Kidney (tissue), 14 donors: ENCODE data around the gene DCBLD2. TPM values are rescaled to one million over a fixed set of nuclear protein-coding genes. Genes with fewer than 3 reads are reported as not detected.

Experiments used
- DNase-seq, 5 donors: peaks; one replicate each; pipeline ENCODE4 v3.0.0-alpha.2; 2013 to 2020
- FAIRE-seq: peaks from 2 replicates; lab custom pipeline; 2012; peaks lifted over from hg19 to GRCh38; lab: Jason Lieb, UNC
- H3K27ac ChIP-seq, 2 donors: one replicate each; pipeline ENCODE4 v1.7.0; 2013; ENCODE audit warnings: low read depth in 2 of 2, low read length in 2 of 2, inconsistent platforms in 1 of 2
- H3K27me3 ChIP-seq: one replicate; pipeline ENCODE4 v1.7.1; 2013; ENCODE audit warnings: low read length, inconsistent platforms; ENCODE audit not compliant: control insufficient read depth, insufficient read depth
- H3K36me3 ChIP-seq, 3 donors: one replicate each; pipeline versions ENCODE4 v1.7.0 to v1.7.1; 2013; ENCODE audit warnings: low read length in 3 of 3, control low read depth in 1 of 3, inconsistent platforms in 1 of 3; ENCODE audit not compliant: insufficient read depth in 3 of 3, control insufficient read depth in 2 of 3
- H3K4me1 ChIP-seq, 3 donors: one replicate each; pipeline versions ENCODE4 v1.7.0 to v1.7.1; 2013; ENCODE audit warnings: low read length in 3 of 3, inconsistent platforms in 1 of 3, low read depth in 1 of 3; ENCODE audit not compliant: control insufficient read depth in 2 of 3, insufficient read depth in 2 of 3
- H3K4me3 ChIP-seq, 3 donors: one replicate each; pipeline versions ENCODE4 v1.7.0 to v1.8.1; 2013; ENCODE audit warnings: low read length in 3 of 3, control low read depth in 1 of 3, inconsistent platforms in 1 of 3
- H3K9ac ChIP-seq, 3 donors: one replicate each; pipeline versions ENCODE4 v1.7.0 to v1.7.1; 2013; ENCODE audit warnings: low read length in 3 of 3, control low read depth in 1 of 3, inconsistent platforms in 1 of 3
- H3K9me3 ChIP-seq, 3 donors: one replicate each; pipeline versions ENCODE4 v1.7.0 to v1.7.1; 2013; ENCODE audit warnings: low read length in 3 of 3, control low read depth in 1 of 3, inconsistent platforms in 1 of 3; ENCODE audit not compliant: control insufficient read depth in 2 of 3, insufficient read depth in 1 of 3
- intact Hi-C: fragments of 100-400 bp; cut with DNase I; formaldehyde crosslinking; loops from one replicate; pipeline ENCODE4 v1.11.1; 2022
- polyA plus RNA-seq: library from polyadenylated mRNA; stranded (reverse); fragments of 350-450 nt; fragmentation: Illumina TruSeq; extraction: RNeasy Lipid Tissue Mini Kit (QIAGEN cat#74804); gene quantifications from one replicate; pipeline ENCODE4 v1.2.3, GENCODE V29; 2014; ENCODE audit warnings: low read depth, low replicate concordance; ENCODE audit not compliant: insufficient read depth
- total RNA-seq: library from RNA; stranded (reverse); fragmentation: NEBNext Ultra II Directional; extraction: Animal tissue kit (Norgen Biotek cat#: 25700); gene quantifications from one replicate; pipeline ENCODE4 v1.2.1, GENCODE V29; 2021
- TF ChIP-seq, protein P1 (sequence below): IDR thresholded peaks from 3 replicates; pipeline ENCODE4 v1.5.1; 2012; ENCODE audit warnings: mild to moderate bottlenecking, moderate library complexity, borderline replicate concordance; ENCODE audit not compliant: insufficient read depth; ENCODE audit errors: extremely low read depth
- donor health status: control.
- donor health status: control.
- donor health status: control.
- donor health status: control.
- donor health status: control.
- donor health status: DM: yes; HTN: yes; CAD: no.
- donor health status: Normal renal cell carcinoma (clear cell type).

Gene DCBLD2
- total and polyA plus RNA-seq, 2 donors from 2014 or later: 8.0 to 39.3 TPM

DNA sequence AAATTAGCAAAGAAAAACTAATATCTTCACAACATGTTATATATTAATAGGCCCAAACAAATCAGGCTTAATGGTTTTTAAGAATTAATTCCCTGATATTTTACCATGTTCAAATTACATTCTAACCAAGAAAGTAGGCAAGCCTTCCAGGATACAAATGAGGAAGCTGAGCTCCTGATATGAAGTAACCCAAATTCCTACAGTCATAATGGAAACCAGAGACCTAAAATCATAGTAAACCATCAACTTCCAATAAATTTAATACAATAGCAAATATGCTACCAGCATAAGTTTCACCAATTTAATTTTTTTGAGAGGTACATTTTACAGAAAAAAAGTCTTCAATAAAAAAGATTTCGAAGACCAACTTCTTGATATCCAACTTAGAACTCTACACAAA lies 3.8 kb downstream of the DCBLD2 start:
- TF ChIP-seq, protein P1, sequence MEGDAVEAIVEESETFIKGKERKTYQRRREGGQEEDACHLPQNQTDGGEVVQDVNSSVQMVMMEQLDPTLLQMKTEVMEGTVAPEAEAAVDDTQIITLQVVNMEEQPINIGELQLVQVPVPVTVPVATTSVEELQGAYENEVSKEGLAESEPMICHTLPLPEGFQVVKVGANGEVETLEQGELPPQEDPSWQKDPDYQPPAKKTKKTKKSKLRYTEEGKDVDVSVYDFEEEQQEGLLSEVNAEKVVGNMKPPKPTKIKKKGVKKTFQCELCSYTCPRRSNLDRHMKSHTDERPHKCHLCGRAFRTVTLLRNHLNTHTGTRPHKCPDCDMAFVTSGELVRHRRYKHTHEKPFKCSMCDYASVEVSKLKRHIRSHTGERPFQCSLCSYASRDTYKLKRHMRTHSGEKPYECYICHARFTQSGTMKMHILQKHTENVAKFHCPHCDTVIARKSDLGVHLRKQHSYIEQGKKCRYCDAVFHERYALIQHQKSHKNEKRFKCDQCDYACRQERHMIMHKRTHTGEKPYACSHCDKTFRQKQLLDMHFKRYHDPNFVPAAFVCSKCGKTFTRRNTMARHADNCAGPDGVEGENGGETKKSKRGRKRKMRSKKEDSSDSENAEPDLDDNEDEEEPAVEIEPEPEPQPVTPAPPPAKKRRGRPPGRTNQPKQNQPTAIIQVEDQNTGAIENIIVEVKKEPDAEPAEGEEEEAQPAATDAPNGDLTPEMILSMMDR: no peak
- intact Hi-C loops: no loop called here
- FAIRE-seq (no peak), DNase-seq (no peak)
- peaks cover 0 to 7% (median 0%) of the 10 kb centered on the region in 3 donors for H3K4me1 ChIP-seq
- H3K4me3 ChIP-seq: no peak overlapping the region
- no peak overlapping the region for H3K27ac ChIP-seq
- no peaks in the 10 kb centered on the region for H3K27me3 ChIP-seq
- no peak overlapping the region for H3K9ac ChIP-seq
- no peaks in the 10 kb centered on the region for H3K9me3 ChIP-seq
- H3K36me3 ChIP-seq: no peaks in the 10 kb centered on the region

DNA sequence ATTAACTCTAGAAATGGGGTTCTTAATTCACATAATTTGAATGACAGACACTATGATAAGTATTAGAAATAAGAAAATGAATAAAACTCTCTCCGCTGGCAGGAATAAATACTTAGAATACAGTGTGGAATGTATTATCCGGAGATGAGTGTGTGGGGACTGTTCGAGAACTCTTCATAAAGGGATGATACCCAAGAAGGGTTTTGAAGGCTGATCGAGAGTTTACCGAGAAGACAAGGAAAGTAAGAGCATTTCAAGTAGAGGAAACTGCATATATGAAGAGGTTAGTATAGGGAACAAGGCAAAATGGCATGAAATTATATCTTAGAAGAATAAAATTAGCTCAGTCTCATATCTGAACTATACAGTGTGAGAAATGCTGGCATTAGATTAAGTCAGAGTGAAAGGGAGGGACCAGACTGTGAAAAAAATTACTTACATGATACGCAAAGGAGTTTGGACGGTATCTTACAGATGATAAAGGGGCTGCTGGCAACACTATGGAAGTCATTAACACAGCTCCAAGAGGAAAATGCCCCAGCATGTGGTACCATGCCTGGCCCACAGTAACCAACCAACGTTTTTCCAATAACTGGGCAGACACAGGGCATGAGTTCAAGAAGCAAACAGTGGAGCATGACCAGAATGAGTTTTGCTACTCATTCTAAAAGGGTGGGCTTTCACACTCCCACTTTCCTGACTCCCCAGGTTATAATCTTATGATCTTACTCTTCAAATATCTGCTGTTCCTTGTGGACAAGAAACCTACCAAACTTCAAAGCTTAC lies 6.5 kb downstream of the DCBLD2 start:
- H3K27ac ChIP-seq: no peak overlapping the region
- peaks cover 0 to 6% (median 2%) of the 10 kb centered on the region in 3 donors for H3K4me1 ChIP-seq
- TF ChIP-seq, protein P1: no peak

GRCh38 chr3:98893740-98894139 lies 7.8 kb downstream of the DCBLD2 start:
- no peak overlapping the region for H3K9ac ChIP-seq
- H3K9me3 ChIP-seq: no peaks in the 10 kb centered on the region
- H3K27me3 ChIP-seq: no peaks in the 10 kb centered on the region
- peaks cover 0 to 9% (median 2%) of the 10 kb centered on the region in 3 donors for H3K4me1 ChIP-seq
- no peak for DNase-seq
- FAIRE-seq: no peak
- no peak overlapping the region for H3K4me3 ChIP-seq
- H3K36me3 ChIP-seq: no peaks in the 10 kb centered on the region
- intact Hi-C loops: no loop called here
- TF ChIP-seq, protein P1: no peak
- H3K27ac ChIP-seq: no peak overlapping the region

More for the DNA sequence above, 6.5 kb downstream of the DCBLD2 start:
- Histone ChIP-seq H3K9ac (no peak overlapping the region), H3K27me3 (no peaks in the 10 kb centered on the region), H3K4me3 (no peak overlapping the region), H3K9me3 (no peaks in the 10 kb centered on the region), H3K36me3 (no peaks in the 10 kb centered on the region)
- FAIRE-seq (no peak), DNase-seq (no peak)
- intact Hi-C loops: no loop called here
